A673 (cell line): ENCODE results near the gene TBC1D2B. TPM values are rescaled to one million over a fixed set of nuclear protein-coding genes. Genes with fewer than 3 reads are reported as not detected.
"Not testable (repeated sequence)": the region's sequence is repeated elsewhere in the genome, so short reads cannot be mapped to it uniquely, and the experiment has no call there.

Experiments
- BruUV-seq: library from RNA; stranded (reverse); fragments of 400-500 nt; replicated peaks from 2 replicates; lab custom pipeline; 2021; lab: Mats Ljungman, UMichigan
- CTCF ChIA-PET: fragments of 300-600 bp; sonication (Branson Sonifier 250); formaldehyde crosslinking; loops from one replicate; lab custom pipeline; 2022; ENCODE audit warnings: antibody characterized with exemption; lab: Charles Lee
- POLR2A ChIA-PET: fragments of 300-600 bp; sonication (Branson Sonifier 250); formaldehyde crosslinking; loops from one replicate; lab custom pipeline; 2022; ENCODE audit warnings: antibody characterized with exemption; ENCODE audit not compliant: low non-redundant PET; lab: Charles Lee
- DNase-seq: peaks from one replicate; pipeline ENCODE4 v3.0.0-alpha.2; 2015; ENCODE audit warnings: low spot score
- H3K27ac ChIP-seq: fragments of 200-600 bp; sonication (generic); 2 replicates; pipeline ENCODE4 v1.5.1; 2016; ENCODE audit warnings: mixed run types, low read depth, mild to moderate bottlenecking, mixed read lengths, antibody characterized with exemption, low read length; ENCODE audit not compliant: poor library complexity, severe bottlenecking
- H3K27me3 ChIP-seq: fragments of 200-600 bp; sonication (generic); replicated peaks from 2 replicates; pipeline ENCODE4 v1.6.1; 2017; ENCODE audit warnings: mixed run types, low read depth, mild to moderate bottlenecking, mixed read lengths, antibody characterized with exemption, low read length; ENCODE audit not compliant: insufficient read depth, poor library complexity
- H3K36me3 ChIP-seq: fragments of 200-600 bp; sonication (generic); 2 replicates; pipeline ENCODE4 v1.6.1; 2016; ENCODE audit warnings: mixed run types, mild to moderate bottlenecking, mixed read lengths, antibody characterized with exemption, low read length; ENCODE audit not compliant: insufficient read depth, poor library complexity, severe bottlenecking
- H3K4me1 ChIP-seq: fragments of 200-600 bp; sonication (generic); 2 replicates; pipeline ENCODE4 v1.6.1; 2017; ENCODE audit warnings: mixed run types, mild to moderate bottlenecking, mixed read lengths, antibody characterized with exemption, low read length; ENCODE audit not compliant: insufficient read depth, poor library complexity, severe bottlenecking
- H3K4me3 ChIP-seq: fragments of 200-600 bp; sonication (generic); 2 replicates; pipeline ENCODE4 v1.5.1; 2016; ENCODE audit warnings: low read depth, mixed run types, mild to moderate bottlenecking, mixed read lengths, low read length; ENCODE audit not compliant: poor library complexity, severe bottlenecking
- H3K9me3 ChIP-seq: fragments of 200-600 bp; sonication (generic); 2 replicates; pipeline ENCODE4 v1.6.1; 2016; ENCODE audit warnings: mixed run types, low read depth, mild to moderate bottlenecking, mixed read lengths, antibody characterized with exemption, low read length; ENCODE audit not compliant: poor library complexity, severe bottlenecking
- EZH2 ChIP-seq: fragments of 200-600 bp; sonication (generic); IDR thresholded peaks from 2 replicates; pipeline ENCODE4 v1.6.1; 2017; ENCODE audit warnings: borderline replicate concordance, low read depth, mild to moderate bottlenecking, mixed read lengths, antibody characterized with exemption, low read length; ENCODE audit not compliant: poor library complexity, severe bottlenecking
- intact Hi-C: fragments of 100-400 bp; cut with micrococcal nuclease; formaldehyde crosslinking; loops from one replicate; pipeline ENCODE4 v1.10.0; 2022; ENCODE audit not compliant: unreplicated experiment
- total RNA-seq: library from RNA; stranded (reverse); gene quantifications from 2 replicates; pipeline ENCODE4 v1.2.3, GENCODE V29; 2021
- TF ChIP-seq, protein P1 (sequence below): fragments of 300-800, 200-600 bp; sonication (generic); conservative IDR thresholded peaks from 2 replicates; pipeline ENCODE4 v1.5.1; 2017; ENCODE audit warnings: low read depth, mild to moderate bottlenecking, antibody characterized with exemption, low read length, moderate library complexity, mixed read lengths

The TBC1D2B gene
- total RNA-seq, 1 experiment from 2014 or later: 26.0 TPM

DNA sequence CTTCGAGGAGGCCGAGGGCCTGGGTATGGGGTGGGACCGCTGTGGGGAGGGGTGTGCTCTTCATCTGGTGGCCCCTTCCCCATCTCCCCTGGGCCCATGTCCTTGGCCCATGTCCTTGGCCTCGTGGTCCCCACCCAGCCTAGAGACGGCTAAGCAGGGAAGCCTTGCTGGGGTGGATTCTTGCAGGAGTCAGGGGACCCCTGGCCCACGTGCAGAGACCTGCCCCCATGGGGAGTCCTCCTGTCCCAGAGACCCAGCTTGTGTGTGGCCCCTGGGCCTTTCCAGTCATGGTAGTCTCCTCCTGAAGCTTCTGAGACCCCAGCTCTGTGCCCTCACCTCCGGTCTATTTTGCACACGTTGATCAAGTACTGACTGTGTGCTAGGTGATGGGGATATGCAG is 97.4 kb downstream of the TBC1D2B start:
- BruUV-seq: no TSS peak
- ChIA-PET CTCF (no interaction called here), POLR2A (no interaction called here)
- intact Hi-C loops: no loop called here
- no peaks in the 10 kb centered on the region for H3K36me3 ChIP-seq
- no peaks in the 10 kb centered on the region for H3K9me3 ChIP-seq
- H3K4me3 ChIP-seq: no peak overlapping the region
- H3K27ac ChIP-seq: no peak overlapping the region
- H3K27me3 ChIP-seq: no peaks in the 10 kb centered on the region
- DNase-seq: no peak
- H3K4me1 ChIP-seq: no peaks in the 10 kb centered on the region
- TF ChIP-seq EZH2: no peak
- TF ChIP-seq, protein P1, sequence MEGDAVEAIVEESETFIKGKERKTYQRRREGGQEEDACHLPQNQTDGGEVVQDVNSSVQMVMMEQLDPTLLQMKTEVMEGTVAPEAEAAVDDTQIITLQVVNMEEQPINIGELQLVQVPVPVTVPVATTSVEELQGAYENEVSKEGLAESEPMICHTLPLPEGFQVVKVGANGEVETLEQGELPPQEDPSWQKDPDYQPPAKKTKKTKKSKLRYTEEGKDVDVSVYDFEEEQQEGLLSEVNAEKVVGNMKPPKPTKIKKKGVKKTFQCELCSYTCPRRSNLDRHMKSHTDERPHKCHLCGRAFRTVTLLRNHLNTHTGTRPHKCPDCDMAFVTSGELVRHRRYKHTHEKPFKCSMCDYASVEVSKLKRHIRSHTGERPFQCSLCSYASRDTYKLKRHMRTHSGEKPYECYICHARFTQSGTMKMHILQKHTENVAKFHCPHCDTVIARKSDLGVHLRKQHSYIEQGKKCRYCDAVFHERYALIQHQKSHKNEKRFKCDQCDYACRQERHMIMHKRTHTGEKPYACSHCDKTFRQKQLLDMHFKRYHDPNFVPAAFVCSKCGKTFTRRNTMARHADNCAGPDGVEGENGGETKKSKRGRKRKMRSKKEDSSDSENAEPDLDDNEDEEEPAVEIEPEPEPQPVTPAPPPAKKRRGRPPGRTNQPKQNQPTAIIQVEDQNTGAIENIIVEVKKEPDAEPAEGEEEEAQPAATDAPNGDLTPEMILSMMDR: no peak

GRCh38 chr15:77979157-77979556 is 98.4 kb downstream of the TBC1D2B start:
- intact Hi-C loops, CTCF ChIA-PET, H3K27ac ChIP-seq, H3K4me3 ChIP-seq, H3K36me3 ChIP-seq, DNase-seq, H3K4me1 ChIP-seq, H3K27me3 ChIP-seq, POLR2A ChIA-PET, BruUV-seq, H3K9me3 ChIP-seq: not testable (repeated sequence)

GRCh38 chr15:77978759-77979145 is 98.8 kb downstream of the TBC1D2B start:
- BruUV-seq, POLR2A ChIA-PET, intact Hi-C loops, H3K36me3 ChIP-seq, DNase-seq, H3K27ac ChIP-seq, H3K4me1 ChIP-seq, H3K4me3 ChIP-seq, H3K27me3 ChIP-seq, H3K9me3 ChIP-seq, CTCF ChIA-PET: not testable (repeated sequence)

DNA sequence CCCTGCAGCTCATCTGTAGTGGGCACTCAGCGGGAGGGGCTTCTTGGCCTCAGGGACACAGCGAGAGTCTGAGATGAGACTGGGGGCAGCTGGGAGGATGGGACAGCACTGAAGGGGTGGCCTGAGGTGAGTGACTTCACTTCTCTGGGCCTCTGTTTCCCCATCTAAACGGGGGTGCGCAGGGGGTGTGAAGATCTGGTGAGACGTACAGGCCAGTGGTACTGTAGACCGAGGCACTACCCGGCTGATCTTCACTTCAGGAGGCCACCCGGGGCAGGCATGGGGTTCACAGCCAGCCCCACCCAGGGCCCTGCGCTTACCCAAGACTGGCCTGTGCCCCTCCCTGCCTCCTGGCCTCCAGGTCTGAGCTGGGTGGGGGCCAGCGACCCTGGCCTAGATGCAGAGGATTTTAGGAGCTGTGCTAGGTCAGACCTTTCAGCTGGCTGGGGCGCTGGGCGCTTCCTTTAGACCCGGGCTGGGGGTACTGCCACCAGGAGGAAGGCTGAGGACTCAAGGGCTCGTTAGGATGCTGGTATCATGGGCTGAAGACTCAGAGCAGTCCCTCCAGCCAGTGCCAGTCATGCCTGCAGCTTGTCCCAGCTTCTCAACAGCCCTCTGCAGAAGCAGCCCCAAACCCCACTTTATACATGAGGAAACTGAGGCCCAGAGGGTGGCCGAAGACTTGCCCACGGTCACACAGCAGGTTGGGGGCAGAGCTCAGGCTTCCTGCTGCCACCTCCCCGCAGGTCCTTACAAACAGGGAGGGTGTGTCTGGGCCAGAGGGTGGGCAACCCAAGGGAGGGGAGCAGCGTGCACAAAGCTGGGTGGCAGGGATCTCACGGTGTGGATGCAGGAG is 99.4 kb downstream of the TBC1D2B start:
- H3K9me3 ChIP-seq, POLR2A ChIA-PET, H3K4me1 ChIP-seq, H3K27ac ChIP-seq, intact Hi-C loops, H3K36me3 ChIP-seq, H3K4me3 ChIP-seq, DNase-seq, H3K27me3 ChIP-seq, BruUV-seq, CTCF ChIA-PET: not testable (repeated sequence)

GRCh38 chr15:77976760-77977525 is 100.6 kb downstream of the TBC1D2B start:
- H3K4me3 ChIP-seq, H3K36me3 ChIP-seq, H3K27me3 ChIP-seq, DNase-seq, H3K4me1 ChIP-seq, CTCF ChIA-PET, POLR2A ChIA-PET, H3K9me3 ChIP-seq, H3K27ac ChIP-seq, intact Hi-C loops, BruUV-seq: not testable (repeated sequence)

DNA sequence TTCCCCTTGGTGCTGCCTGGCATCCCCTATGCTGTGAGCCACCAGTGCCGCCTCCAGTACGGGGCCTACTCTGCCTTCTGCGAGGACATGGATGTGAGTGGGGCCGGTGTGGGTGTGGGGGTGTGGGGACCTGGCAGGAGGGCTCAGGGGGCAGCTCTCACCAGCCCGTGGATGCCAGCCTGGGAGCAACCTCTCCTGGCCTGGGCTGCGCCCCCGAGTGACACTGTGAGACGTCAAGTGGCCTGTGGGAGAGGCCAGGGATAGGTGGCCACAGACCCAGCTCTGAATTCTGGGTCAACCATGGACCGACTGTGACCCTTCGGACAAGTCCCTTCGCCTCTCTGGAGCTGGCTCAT is 101.4 kb downstream of the TBC1D2B start:
- H3K4me3 ChIP-seq, CTCF ChIA-PET, POLR2A ChIA-PET, H3K9me3 ChIP-seq, H3K36me3 ChIP-seq, H3K4me1 ChIP-seq, H3K27me3 ChIP-seq, BruUV-seq, DNase-seq, intact Hi-C loops, H3K27ac ChIP-seq: not testable (repeated sequence)
